ENCODE data around the gene KCNC1. TPM values are rescaled to one million over a fixed set of nuclear protein-coding genes. Genes with fewer than 3 reads are reported as not detected.
A peak's percentile ranks its signal among the peaks of the same experiment; 100 is the strongest.

The KCNC1 gene
- total RNA-seq, 2 donors from 2014 or later: not detected

- no peaks in the 10 kb centered on the region for H3K9me3 ChIP-seq (ENCODE audit: control insufficient read depth, low read length, poor library complexity, severe bottlenecking)
- H3K4me1 Mint-ChIP-seq: no peaks in the 10 kb centered on the region
- peaks cover 5% of the 10 kb centered on the region for H3K36me3 Mint-ChIP-seq (ENCODE audit: low read depth)
- no peak for DNase-seq
- no peak overlapping the region for H3K27ac Mint-ChIP-seq
- H3K27me3 Mint-ChIP-seq: peaks cover 75% of the 10 kb centered on the region
- no peak overlapping the region for H3K4me3 Mint-ChIP-seq
- ATAC-seq: no peak
Observed at GRCh38 chr11:17747131-17747955, 12.8 kb downstream of the KCNC1 start.

GRCh38 chr11:17748044-17748443, 13.5 kb downstream of the KCNC1 start:
- Mint-ChIP-seq H3K27ac (no peak overlapping the region), H3K4me1 (no peaks in the 10 kb centered on the region), H3K36me3 (ENCODE audit: low read depth) (peaks cover 5% of the 10 kb centered on the region), H3K27me3 (peaks cover 78% of the 10 kb centered on the region), H3K4me3 (no peak overlapping the region)
- ATAC-seq (no peak), DNase-seq (no peak)
- no peaks in the 10 kb centered on the region for H3K9me3 ChIP-seq (ENCODE audit: control insufficient read depth, low read length, poor library complexity, severe bottlenecking)

- H3K27me3 Mint-ChIP-seq: peaks cover 72% of the 10 kb centered on the region
- ATAC-seq: no peak
- no peak overlapping the region for H3K27ac Mint-ChIP-seq
- no peaks in the 10 kb centered on the region for H3K9me3 ChIP-seq (ENCODE audit: control insufficient read depth, low read length, poor library complexity, severe bottlenecking)
- peaks cover 5% of the 10 kb centered on the region for H3K36me3 Mint-ChIP-seq (ENCODE audit: low read depth)
- no peaks in the 10 kb centered on the region for H3K4me1 Mint-ChIP-seq
- H3K4me3 Mint-ChIP-seq: no peak overlapping the region
- DNase-seq: no peak
Observed at GRCh38 chr11:17748761-17749721, 14.5 kb downstream of the KCNC1 start.

GRCh38 chr11:17750013-17750800, 15.6 kb downstream of the KCNC1 start:
- ATAC-seq: no peak
- Mint-ChIP-seq H3K36me3 (ENCODE audit: low read depth) (peaks cover 5% of the 10 kb centered on the region), H3K4me3 (no peak overlapping the region), H3K27ac (no peak overlapping the region), H3K27me3 (peaks cover 68% of the 10 kb centered on the region), H3K4me1 (no peaks in the 10 kb centered on the region)
- no peak for DNase-seq
- no peaks in the 10 kb centered on the region for H3K9me3 ChIP-seq (ENCODE audit: control insufficient read depth, low read length, poor library complexity, severe bottlenecking)

- no peaks in the 10 kb centered on the region for H3K4me1 Mint-ChIP-seq
- H3K36me3 Mint-ChIP-seq (ENCODE audit: low read depth): peaks cover 5% of the 10 kb centered on the region
- ATAC-seq (no peak), DNase-seq (no peak)
- no peak overlapping the region for H3K27ac Mint-ChIP-seq
- H3K9me3 ChIP-seq (ENCODE audit: control insufficient read depth, low read length, poor library complexity, severe bottlenecking): no peaks in the 10 kb centered on the region
- no peak overlapping the region for H3K4me3 Mint-ChIP-seq
- H3K27me3 Mint-ChIP-seq: peaks cover 67% of the 10 kb centered on the region
Observed at GRCh38 chr11:17750801-17751165, 16.2 kb downstream of the KCNC1 start.

- H3K36me3 Mint-ChIP-seq (ENCODE audit: low read depth): peaks cover 5% of the 10 kb centered on the region
- H3K9me3 ChIP-seq (ENCODE audit: control insufficient read depth, low read length, poor library complexity, severe bottlenecking): no peaks in the 10 kb centered on the region
- peaks cover 67% of the 10 kb centered on the region for H3K27me3 Mint-ChIP-seq
- H3K4me3 Mint-ChIP-seq: no peak overlapping the region
- H3K4me1 Mint-ChIP-seq: no peaks in the 10 kb centered on the region
- ATAC-seq (no peak), DNase-seq (no peak)
- no peak overlapping the region for H3K27ac Mint-ChIP-seq
Observed at GRCh38 chr11:17751558-17751957, 17.0 kb downstream of the KCNC1 start.

- ATAC-seq: no peak
- H3K4me1 Mint-ChIP-seq: no peaks in the 10 kb centered on the region
- H3K36me3 Mint-ChIP-seq (ENCODE audit: low read depth): peaks cover 5% of the 10 kb centered on the region
- DNase-seq: no peak
- no peaks in the 10 kb centered on the region for H3K9me3 ChIP-seq (ENCODE audit: control insufficient read depth, low read length, poor library complexity, severe bottlenecking)
- H3K4me3 Mint-ChIP-seq: no peak overlapping the region
- no peak overlapping the region for H3K27ac Mint-ChIP-seq
- H3K27me3 Mint-ChIP-seq: peaks cover 66% of the 10 kb centered on the region
Observed at GRCh38 chr11:17752144-17752543, 17.6 kb downstream of the KCNC1 start.

GRCh38 chr11:17753153-17753552, 18.6 kb downstream of the KCNC1 start:
- DNase-seq: no peak
- no peaks in the 10 kb centered on the region for H3K9me3 ChIP-seq (ENCODE audit: control insufficient read depth, low read length, poor library complexity, severe bottlenecking)
- no peak overlapping the region for H3K4me3 Mint-ChIP-seq
- H3K27me3 Mint-ChIP-seq: peaks cover 58% of the 10 kb centered on the region
- H3K4me1 Mint-ChIP-seq: no peaks in the 10 kb centered on the region
- no peak overlapping the region for H3K27ac Mint-ChIP-seq
- H3K36me3 Mint-ChIP-seq (ENCODE audit: low read depth): peaks cover 2% of the 10 kb centered on the region
- ATAC-seq: no peak

GRCh38 chr11:17753641-17754040, 19.1 kb downstream of the KCNC1 start:
- Mint-ChIP-seq H3K27ac (no peak overlapping the region), H3K4me1 (no peaks in the 10 kb centered on the region), H3K36me3 (ENCODE audit: low read depth) (peaks cover 2% of the 10 kb centered on the region), H3K4me3 (no peak overlapping the region), H3K27me3 (peaks cover 56% of the 10 kb centered on the region)
- H3K9me3 ChIP-seq (ENCODE audit: control insufficient read depth, low read length, poor library complexity, severe bottlenecking): no peaks in the 10 kb centered on the region
- ATAC-seq: no peak
- DNase-seq: no peak

GRCh38 chr11:17755891-17756290, 21.3 kb downstream of the KCNC1 start:
- no peak overlapping the region for H3K27ac Mint-ChIP-seq
- no peaks in the 10 kb centered on the region for H3K4me1 Mint-ChIP-seq
- H3K9me3 ChIP-seq (ENCODE audit: control insufficient read depth, low read length, poor library complexity, severe bottlenecking): no peaks in the 10 kb centered on the region
- H3K27me3 Mint-ChIP-seq: peaks cover 40% of the 10 kb centered on the region
- peaks cover 2% of the 10 kb centered on the region for H3K36me3 Mint-ChIP-seq (ENCODE audit: low read depth)
- no peak overlapping the region for H3K4me3 Mint-ChIP-seq
- DNase-seq: no peak
- ATAC-seq: no peak

- Mint-ChIP-seq H3K4me1 (peaks cover 3% of the 10 kb centered on the region), H3K27me3 (peaks cover 27% of the 10 kb centered on the region), H3K4me3 (no peak overlapping the region), H3K27ac (no peak overlapping the region), H3K36me3 (ENCODE audit: low read depth) (no peaks in the 10 kb centered on the region)
- DNase-seq (no peak), ATAC-seq (peak; percentile 23)
- H3K9me3 ChIP-seq (ENCODE audit: control insufficient read depth, low read length, poor library complexity, severe bottlenecking): no peaks in the 10 kb centered on the region
Observed at GRCh38 chr11:17760102-17761029, 25.8 kb downstream of the KCNC1 start.

GRCh38 chr11:17762309-17762974, 27.9 kb downstream of the KCNC1 start:
- no peaks in the 10 kb centered on the region for H3K9me3 ChIP-seq (ENCODE audit: control insufficient read depth, low read length, poor library complexity, severe bottlenecking)
- no peak overlapping the region for H3K4me3 Mint-ChIP-seq
- DNase-seq: no peak
- peaks cover 17% of the 10 kb centered on the region for H3K27me3 Mint-ChIP-seq
- no peak overlapping the region for H3K27ac Mint-ChIP-seq
- H3K4me1 Mint-ChIP-seq: peaks cover 3% of the 10 kb centered on the region
- H3K36me3 Mint-ChIP-seq (ENCODE audit: low read depth): no peaks in the 10 kb centered on the region
- ATAC-seq: no peak

Measured in T-helper 17 cell (primary cell).